ENCODE measurements around the gene DDX59. TPM values are rescaled to one million over a fixed set of nuclear protein-coding genes. Genes with fewer than 3 reads are reported as not detected.

DDX59 gene
- total RNA-seq, 1 experiment from 2014 or later = 35.9 TPM

DNA sequence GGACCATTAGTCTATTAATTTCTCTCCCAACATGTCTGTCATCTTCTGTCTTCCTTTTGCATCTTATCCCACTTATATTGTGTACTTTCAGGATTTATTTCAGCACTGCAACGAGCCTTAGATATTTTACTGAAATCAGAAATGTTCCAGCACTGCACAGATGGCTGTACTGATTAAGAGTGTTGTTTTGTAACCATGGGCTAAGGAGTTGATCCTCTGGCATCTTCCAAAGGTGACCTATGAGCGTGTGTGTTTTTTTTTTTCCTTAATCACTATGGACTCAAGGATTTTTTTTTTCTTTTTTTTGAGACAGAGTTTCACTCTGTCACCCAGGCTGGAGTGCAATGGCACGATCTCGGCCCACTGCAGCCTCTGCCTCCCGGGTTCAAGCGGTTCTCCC, 7.1 kb upstream of the DDX59 start:
- Histone ChIP-seq H3K27ac (no peak overlapping the region), H3F3A (ENCODE audit: insufficient read depth, low read depth) (no peaks in the 10 kb centered on the region), H3K4me2 (no peak overlapping the region), H3K4me3 (no peak overlapping the region), H3K9me3 (ENCODE audit: insufficient read depth, low read depth) (no peaks in the 10 kb centered on the region), H3K27me3 (ENCODE audit: insufficient read depth, low read depth) (no peaks in the 10 kb centered on the region), H3K36me3 (ENCODE audit: low read depth) (no peaks in the 10 kb centered on the region), H2AFZ (no peak overlapping the region), H3K4me1 (replicated peaks; ENCODE audit: insufficient read depth) (no peaks in the 10 kb centered on the region), H4K20me1 (ENCODE audit: insufficient read depth) (no peaks in the 10 kb centered on the region), H3K79me2 (ENCODE audit: low read depth) (no peaks in the 10 kb centered on the region), H3K9me2 (ENCODE audit: insufficient read depth) (no peaks in the 10 kb centered on the region; the same call in 1 of the 2 replicates)
- ChIA-PET POLR2A (ENCODE audit: unreplicated experiment) (no interaction called here), CTCF (interaction anchor here (1.0 kb wide), 1 partner anchor 42 kb away, joined by 4 read pairs; no protein-coding TSS in a partner anchor)
- TF ChIP-seq EZH2 (IDR thresholded peaks at IDR 0.05; ENCODE audit: low read depth) = no peak
- TF ChIP-seq, protein P1, sequence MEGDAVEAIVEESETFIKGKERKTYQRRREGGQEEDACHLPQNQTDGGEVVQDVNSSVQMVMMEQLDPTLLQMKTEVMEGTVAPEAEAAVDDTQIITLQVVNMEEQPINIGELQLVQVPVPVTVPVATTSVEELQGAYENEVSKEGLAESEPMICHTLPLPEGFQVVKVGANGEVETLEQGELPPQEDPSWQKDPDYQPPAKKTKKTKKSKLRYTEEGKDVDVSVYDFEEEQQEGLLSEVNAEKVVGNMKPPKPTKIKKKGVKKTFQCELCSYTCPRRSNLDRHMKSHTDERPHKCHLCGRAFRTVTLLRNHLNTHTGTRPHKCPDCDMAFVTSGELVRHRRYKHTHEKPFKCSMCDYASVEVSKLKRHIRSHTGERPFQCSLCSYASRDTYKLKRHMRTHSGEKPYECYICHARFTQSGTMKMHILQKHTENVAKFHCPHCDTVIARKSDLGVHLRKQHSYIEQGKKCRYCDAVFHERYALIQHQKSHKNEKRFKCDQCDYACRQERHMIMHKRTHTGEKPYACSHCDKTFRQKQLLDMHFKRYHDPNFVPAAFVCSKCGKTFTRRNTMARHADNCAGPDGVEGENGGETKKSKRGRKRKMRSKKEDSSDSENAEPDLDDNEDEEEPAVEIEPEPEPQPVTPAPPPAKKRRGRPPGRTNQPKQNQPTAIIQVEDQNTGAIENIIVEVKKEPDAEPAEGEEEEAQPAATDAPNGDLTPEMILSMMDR (conservative IDR thresholded peaks at IDR 0.05) = no peak
- BruUV-seq (replicated peaks) = no TSS peak
- no peak for DNase-seq
- intact Hi-C loops (cut with micrococcal nuclease; ENCODE audit: unreplicated experiment) = loop anchor here (5.0 kb wide), 1 partner anchor 40 kb away; no protein-coding TSS in a partner anchor

- no peak overlapping the region for H3K4me2 ChIP-seq
Measured at GRCh38 chr1:200675588-200675852, 5.8 kb upstream of the DDX59 start.

DNA sequence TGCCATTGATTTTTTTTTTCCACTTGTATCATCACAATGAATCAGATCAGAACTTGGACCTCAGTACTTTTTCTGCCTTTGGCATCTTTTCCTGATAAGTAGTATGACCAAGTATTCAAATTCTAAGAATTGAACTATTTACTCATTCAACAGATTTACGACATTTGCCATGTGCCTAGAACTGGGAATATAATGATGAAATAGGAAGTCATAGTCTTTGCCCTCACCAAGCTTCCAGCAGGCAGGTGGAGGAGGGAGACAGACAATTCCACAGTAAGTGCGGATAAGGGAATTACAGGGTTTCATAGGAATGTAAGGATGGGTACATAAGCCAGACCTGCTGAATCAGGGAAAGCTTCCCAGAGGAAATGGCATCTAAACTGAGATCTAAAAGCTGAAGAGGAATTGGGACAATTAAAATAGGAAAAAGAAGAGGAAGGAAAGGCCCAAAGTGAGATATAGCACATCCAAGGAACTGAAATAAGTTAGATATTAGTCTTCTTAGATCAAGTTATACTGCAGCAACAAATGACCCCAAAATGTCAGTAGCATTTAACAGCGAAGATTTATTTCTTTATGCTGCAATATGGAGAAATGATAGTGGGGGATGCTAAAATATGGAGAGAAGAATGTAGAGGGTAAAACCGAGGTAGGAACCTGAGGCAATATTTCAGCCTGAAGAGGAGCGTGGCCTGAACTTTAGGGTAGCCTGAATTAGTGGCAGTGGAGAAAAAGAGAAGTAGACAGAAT, 5.3 kb upstream of the DDX59 start:
- intact Hi-C loops (cut with micrococcal nuclease; ENCODE audit: unreplicated experiment) = loop anchor here (5.0 kb wide), 1 partner anchor 42 kb away; no protein-coding TSS in a partner anchor
- ChIA-PET POLR2A (ENCODE audit: unreplicated experiment) (interaction anchor here (0.6 kb wide), 1 partner anchor 74 kb away, joined by 9 read pairs; no protein-coding TSS in a partner anchor), CTCF (interaction anchor here (0.6 kb wide), 1 partner anchor 50 kb away, joined by 4 read pairs; no protein-coding TSS in a partner anchor)
- Histone ChIP-seq H3K9me2 (ENCODE audit: insufficient read depth) (no peaks in the 10 kb centered on the region; the same call in 1 of the 2 replicates), H3K27ac (no peak overlapping the region), H3K79me2 (ENCODE audit: low read depth) (0 out of 2 replicates have a peak, but pooled peaks cover 9% of the 10 kb centered on the region), H3K9me3 (ENCODE audit: insufficient read depth, low read depth) (no peaks in the 10 kb centered on the region), H3F3A (ENCODE audit: insufficient read depth, low read depth) (peaks cover 9% of the 10 kb centered on the region), H3K36me3 (ENCODE audit: low read depth) (no peaks in the 10 kb centered on the region), H2AFZ (no peak overlapping the region), H3K4me2 (no peak overlapping the region), H3K27me3 (ENCODE audit: insufficient read depth, low read depth) (no peaks in the 10 kb centered on the region), H3K4me3 (no peak overlapping the region), H4K20me1 (ENCODE audit: insufficient read depth) (no peaks in the 10 kb centered on the region), H3K4me1 (replicated peaks; ENCODE audit: insufficient read depth) (peaks cover 11% of the 10 kb centered on the region)
- BruUV-seq (replicated peaks) = no TSS peak
- TF ChIP-seq EZH2 (IDR thresholded peaks at IDR 0.05; ENCODE audit: low read depth) = no peak
- TF ChIP-seq, protein P1 (conservative IDR thresholded peaks at IDR 0.05) = no peak
- no peak for DNase-seq

More at GRCh38 chr1:200675588-200675852, 5.8 kb upstream of the DDX59 start:
- H4K20me1 ChIP-seq (ENCODE audit: insufficient read depth) = no peaks in the 10 kb centered on the region
- no peaks in the 10 kb centered on the region for H3K9me3 ChIP-seq (ENCODE audit: insufficient read depth, low read depth)
- DNase-seq = no peak
- CTCF ChIA-PET = interaction anchor here (0.6 kb wide), 1 partner anchor 50 kb away, joined by 4 read pairs; no protein-coding TSS in a partner anchor
- no TSS peak for BruUV-seq (replicated peaks)
- no peak overlapping the region for H3K4me3 ChIP-seq
- 0 out of 2 replicates have a peak, but pooled peaks cover 9% of the 10 kb centered on the region for H3K79me2 ChIP-seq (ENCODE audit: low read depth)
- no peak overlapping the region for H3K27ac ChIP-seq
- peaks cover 10% of the 10 kb centered on the region for H3K4me1 ChIP-seq (replicated peaks; ENCODE audit: insufficient read depth)
- H3F3A ChIP-seq (ENCODE audit: insufficient read depth, low read depth) = peaks cover 4% of the 10 kb centered on the region
- intact Hi-C loops (cut with micrococcal nuclease; ENCODE audit: unreplicated experiment) = loop anchor here (5.0 kb wide), 1 partner anchor 42 kb away; no protein-coding TSS in a partner anchor
- TF ChIP-seq, protein P1 (conservative IDR thresholded peaks at IDR 0.05) = no peak
- TF ChIP-seq EZH2 (IDR thresholded peaks at IDR 0.05; ENCODE audit: low read depth) = no peak
- no peak overlapping the region for H2AFZ ChIP-seq
- H3K9me2 ChIP-seq (ENCODE audit: insufficient read depth) = no peaks in the 10 kb centered on the region; the same call in 1 of the 2 replicates
- H3K36me3 ChIP-seq (ENCODE audit: low read depth) = no peaks in the 10 kb centered on the region
- POLR2A ChIA-PET (ENCODE audit: unreplicated experiment) = no interaction called here
- no peaks in the 10 kb centered on the region for H3K27me3 ChIP-seq (ENCODE audit: insufficient read depth, low read depth)
